Activated CD4-positive, alpha-beta T cell treated with anti-CD3 and anti-CD28 coated beads for 4 hours (primary cell): ENCODE results near the gene STX5.
"Not testable (repeated sequence)": the region's sequence is repeated elsewhere in the genome, so short reads cannot be mapped to it uniquely, and the experiment has no call there.

Source experiments
- DNase-seq, 2 donors: peaks; one replicate each; pipeline ENCODE4 v3.0.0-alpha.2; 2020

The STX5 gene

DNA sequence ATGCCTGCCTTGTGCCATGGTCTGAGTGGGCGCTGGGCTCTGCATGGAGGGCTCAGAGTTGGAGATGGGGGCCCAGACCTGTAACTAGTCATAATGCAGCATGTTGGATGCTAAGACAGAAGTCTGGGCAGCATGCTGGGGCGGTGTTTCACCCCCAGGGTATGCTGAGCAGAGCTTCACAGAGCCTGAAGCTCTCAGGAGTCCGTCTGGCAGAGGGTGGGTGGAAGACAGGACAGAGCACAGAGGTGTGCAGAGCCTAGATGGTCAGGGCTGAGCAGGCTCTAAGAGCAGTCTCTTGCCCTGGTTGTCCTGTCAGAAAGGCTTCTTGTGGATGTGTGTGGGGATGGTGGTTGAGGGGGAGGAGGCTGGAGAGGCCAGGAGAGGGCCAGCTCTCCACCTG lies 53.4 kb downstream of the STX5 start:
- DNase-seq = no peak

DNA sequence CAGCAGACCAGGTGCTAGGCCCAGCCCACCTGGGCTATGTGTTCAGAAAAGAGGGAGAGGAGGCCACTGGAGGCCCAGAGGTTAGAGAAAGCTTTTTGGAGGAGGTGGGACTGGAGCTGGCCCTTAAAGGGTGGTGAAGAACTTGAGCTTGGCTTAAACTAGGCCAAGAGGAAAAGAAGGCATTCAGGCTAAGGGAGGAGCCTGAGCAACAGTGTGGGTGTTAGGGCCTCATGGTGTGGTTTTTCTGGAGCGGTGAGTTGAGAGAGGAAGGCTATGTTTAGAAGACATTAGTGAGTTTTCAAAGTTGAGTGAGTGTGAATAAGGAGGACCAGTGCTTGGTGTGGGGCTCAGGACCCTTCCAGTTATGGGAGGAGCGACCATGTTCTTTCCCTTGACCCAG lies 54.5 kb downstream of the STX5 start:
- DNase-seq = no peak

DNA sequence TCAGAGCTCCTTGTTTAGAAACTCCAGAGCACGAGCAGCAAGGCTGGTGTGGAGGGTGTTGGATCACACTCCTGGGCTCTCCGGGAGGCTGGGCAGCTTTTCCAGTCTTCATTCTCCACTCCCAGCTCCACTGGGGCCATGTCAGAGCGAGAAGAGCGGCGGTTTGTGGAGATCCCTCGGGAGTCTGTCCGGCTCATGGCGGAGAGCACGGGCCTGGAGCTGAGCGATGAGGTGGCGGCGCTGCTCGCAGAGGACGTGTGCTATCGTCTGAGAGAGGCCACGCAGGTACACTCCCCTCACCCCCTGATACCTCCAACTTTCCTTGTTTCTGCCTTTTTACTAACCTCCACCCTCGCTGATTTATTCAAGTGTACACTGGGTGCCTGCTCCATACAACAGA lies 56.2 kb downstream of the STX5 start:
- no peak for DNase-seq

DNA sequence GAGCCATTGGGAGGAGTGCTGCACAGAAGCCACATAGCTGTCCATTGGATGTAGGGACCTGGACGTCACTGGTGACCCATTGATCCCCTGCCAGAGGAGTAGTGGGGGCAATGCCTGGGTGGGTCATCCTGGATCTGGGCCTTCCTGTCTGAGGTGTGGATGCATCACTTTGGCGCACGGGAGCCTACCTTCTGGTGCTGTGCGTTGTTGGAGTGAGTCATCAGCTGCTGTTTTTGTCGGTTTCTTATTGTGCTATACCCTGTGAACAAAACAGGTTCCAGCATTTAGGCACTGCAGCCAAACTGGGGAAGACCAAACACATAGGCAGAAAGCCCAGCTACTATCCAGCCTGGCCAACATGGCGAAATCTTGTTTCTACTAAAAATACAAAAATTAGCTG lies 57.4 kb downstream of the STX5 start:
- no peak for DNase-seq

DNA sequence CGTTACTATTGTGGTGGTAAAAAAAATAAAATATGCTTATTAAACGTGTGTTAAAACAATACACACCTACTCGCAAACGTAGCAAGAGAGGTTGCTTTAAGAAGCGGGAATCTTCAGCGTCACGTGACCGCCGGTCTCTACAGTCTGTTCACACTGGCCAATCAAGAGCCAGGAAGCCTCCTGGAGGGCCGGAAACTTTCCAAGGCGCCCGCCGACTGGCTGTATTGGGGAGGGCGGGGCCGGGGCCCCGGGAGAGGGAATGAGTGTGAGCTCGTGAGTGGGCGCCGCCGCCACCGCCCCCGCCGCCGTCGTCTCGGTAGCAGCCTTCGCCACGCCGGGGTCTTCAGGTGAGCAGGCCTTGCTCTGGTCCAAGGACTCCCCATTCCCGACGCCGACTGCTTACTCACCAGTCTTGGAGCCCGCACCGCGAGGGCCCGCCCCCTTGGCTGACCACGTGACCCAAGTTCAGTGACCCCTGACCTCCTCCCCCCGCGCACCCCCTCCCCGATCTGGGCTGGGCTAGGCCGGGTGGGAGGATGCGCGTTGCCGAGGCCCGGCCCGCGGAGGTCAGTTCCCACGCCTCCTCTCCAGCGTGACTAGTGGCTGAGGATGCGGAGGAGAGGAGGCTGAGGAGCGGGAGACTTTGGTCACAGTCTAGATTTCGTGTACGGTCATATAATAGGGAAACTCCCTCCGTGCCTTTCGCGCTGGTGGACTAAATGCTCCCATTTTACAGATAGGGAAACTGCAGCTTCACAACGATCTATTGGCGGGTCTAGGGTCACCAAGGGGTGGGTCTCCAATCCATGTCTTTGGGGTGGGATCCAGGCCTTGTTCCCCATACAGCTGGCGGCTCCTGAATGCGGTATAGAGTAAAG lies 60.5 kb downstream of the STX5 start, which contains the start of gene TAF6L:
TAF6L (plus strand) TSS at position 253 of the 878 bp plus-strand sequence. CDS start 4,388 bp downstream, outside the sequence.
- peak; percentile 91 to 93 for DNase-seq

DNA sequence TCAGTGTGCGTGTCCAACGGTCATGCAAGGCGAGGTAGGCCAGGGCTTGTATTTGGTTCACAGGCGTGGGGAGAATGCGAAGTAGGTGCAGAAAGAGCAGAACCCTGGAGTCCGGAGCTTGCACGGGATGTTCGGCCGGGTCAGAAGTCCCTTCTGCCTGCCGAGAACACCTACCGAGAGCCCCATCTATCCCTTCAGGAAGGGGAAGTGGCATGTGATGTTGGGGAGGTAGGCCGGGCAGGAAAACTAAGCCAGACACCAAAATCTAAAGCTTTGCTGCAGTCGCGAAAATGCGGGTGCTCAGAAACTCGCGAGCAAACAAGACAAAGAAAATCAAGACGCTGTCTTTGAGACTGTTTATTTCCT lies 61.1 kb downstream of the STX5 start:
- DNase-seq = no peak

DNA sequence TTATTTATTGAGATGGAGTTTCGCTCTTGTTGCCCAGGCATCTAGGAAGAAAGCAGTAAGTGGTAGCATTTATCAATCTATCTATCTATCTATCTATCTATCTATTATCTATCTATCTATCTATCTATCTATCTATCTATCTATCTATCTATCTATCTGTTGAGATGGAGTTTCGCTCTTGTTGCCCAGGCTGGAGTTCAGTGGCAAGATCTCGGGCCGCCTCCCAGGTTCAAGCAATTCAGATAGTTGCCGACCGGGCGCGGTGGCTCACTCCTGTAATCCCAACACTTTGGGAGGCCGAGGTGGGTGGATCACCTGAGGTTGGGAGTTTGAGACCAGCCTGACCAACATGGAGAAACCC lies 71.0 kb downstream of the STX5 start:
- DNase-seq = not testable (repeated sequence)

DNA sequence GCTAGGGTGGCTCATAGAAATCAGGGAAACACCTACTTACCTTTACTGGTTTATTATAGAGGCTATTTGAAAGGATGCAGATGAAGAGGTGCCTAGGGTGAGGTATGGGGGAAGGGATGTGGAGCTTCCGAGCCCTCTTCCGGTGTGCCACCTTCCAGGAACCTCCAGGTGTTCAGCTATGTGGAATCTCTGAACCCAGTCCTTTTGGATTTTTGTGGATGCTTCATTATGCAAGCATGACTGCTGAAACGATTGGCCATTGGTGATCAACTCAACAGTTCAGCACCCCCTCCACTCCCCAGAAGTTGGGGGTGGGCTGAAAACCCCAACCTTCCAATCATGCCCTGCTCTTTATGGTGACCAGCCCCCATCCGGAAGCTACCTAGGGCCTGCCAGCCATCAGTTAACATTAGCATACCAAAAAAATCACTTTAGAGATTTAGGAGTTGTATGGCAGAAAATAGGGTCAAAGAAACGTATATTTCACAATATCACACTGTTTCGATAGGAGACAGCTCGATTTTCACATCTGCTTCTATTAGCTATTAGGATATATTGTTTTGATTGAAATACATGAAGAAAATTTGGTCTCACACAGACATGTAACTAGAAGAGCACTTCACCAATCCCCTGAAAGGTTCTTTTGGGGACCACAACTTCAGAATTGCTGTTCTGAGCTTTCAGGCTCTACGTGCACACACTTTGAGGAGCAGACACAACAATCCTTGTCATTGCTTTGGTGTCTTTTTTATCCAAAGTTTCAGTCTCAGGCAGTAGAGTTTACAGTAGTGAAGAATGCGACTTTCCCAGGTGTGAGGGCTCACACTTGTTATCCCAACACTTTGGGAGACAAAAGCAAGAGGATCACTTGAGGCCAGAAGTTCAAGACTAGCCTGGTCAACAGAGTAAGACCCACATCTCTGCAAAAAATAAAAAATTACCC lies 73.7 kb downstream of the STX5 start:
- no peak for DNase-seq
